DOHH2 (cell line): ENCODE results near the gene GRK6.

ENCODE experiments used
- H3F3A ChIP-seq: fragments of 200-600 bp; sonication (generic), shearing (Covaris generic); 2 replicates; pipeline ENCODE4 v1.6.0; 2016; ENCODE audit warnings: antibody characterized with exemption, mild to moderate bottlenecking; ENCODE audit not compliant: control insufficient read depth, insufficient read depth
- H3K27ac ChIP-seq: fragments of 200-600 bp; sonication (generic); 2 replicates; pipeline ENCODE4 v1.5.1; 2014; ENCODE audit warnings: low read depth, mild to moderate bottlenecking, low read length, moderate library complexity
- H3K27me3 ChIP-seq: fragments of 200-600 bp; sonication (generic); 2 replicates; pipeline ENCODE4 v1.6.1; 2014; ENCODE audit warnings: mild to moderate bottlenecking, low read length, mixed read lengths; ENCODE audit not compliant: control insufficient read depth
- H3K36me3 ChIP-seq: fragments of 200-600 bp; sonication (generic); 2 replicates; pipeline ENCODE4 v1.6.1; 2014; ENCODE audit warnings: mild to moderate bottlenecking, low read length, moderate library complexity, mixed read lengths; ENCODE audit not compliant: control insufficient read depth
- H3K4me1 ChIP-seq: fragments of 200-600 bp; sonication (generic); 2 replicates; pipeline ENCODE4 v1.6.1; 2014; ENCODE audit warnings: mild to moderate bottlenecking, low read length, mixed read lengths; ENCODE audit not compliant: control insufficient read depth
- H3K4me2 ChIP-seq: fragments of 200-600 bp; sonication (generic); 2 replicates; pipeline ENCODE4 v1.6.0; 2014; ENCODE audit warnings: mild to moderate bottlenecking, low read length, moderate library complexity
- H3K4me3 ChIP-seq: fragments of 200-600 bp; sonication (generic); 2 replicates; pipeline ENCODE4 v1.5.1; 2014; ENCODE audit warnings: mild to moderate bottlenecking, low read length, mixed read lengths
- H3K79me2 ChIP-seq: fragments of 200-600 bp; sonication (generic); 2 replicates; pipeline ENCODE4 v1.6.1; 2014; ENCODE audit warnings: mild to moderate bottlenecking, low read length, mixed read lengths; ENCODE audit not compliant: control insufficient read depth
- H3K9me2 ChIP-seq: fragments of 200-600 bp; sonication (generic); replicated peaks from 2 replicates; pipeline ENCODE4 v1.6.1; 2014; ENCODE audit warnings: mild to moderate bottlenecking, low read length, mixed read lengths; ENCODE audit not compliant: control insufficient read depth
- H3K9me3 ChIP-seq: fragments of 200-600 bp; sonication (generic); 2 replicates; pipeline ENCODE4 v1.6.1; 2014; ENCODE audit warnings: antibody characterized with exemption, low read length, mixed read lengths; ENCODE audit not compliant: control insufficient read depth, insufficient read depth
- H4K20me1 ChIP-seq: fragments of 200-600 bp; sonication (generic); 2 replicates; pipeline ENCODE4 v1.6.0; 2014; ENCODE audit warnings: low read depth, mild to moderate bottlenecking, antibody characterized with exemption, low read length, moderate library complexity; ENCODE audit not compliant: control insufficient read depth, insufficient read depth
- EZH2phosphoT487 ChIP-seq: fragments of 200-600 bp; sonication (generic); IDR thresholded peaks from 2 replicates; pipeline ENCODE4 v1.6.1; 2017; ENCODE audit warnings: borderline replicate concordance, mild to moderate bottlenecking, antibody characterized with exemption, low read length, moderate library complexity, mixed read lengths
- TF ChIP-seq, protein P1 (sequence below): fragments of 200-600 bp; sonication (generic); IDR thresholded peaks from one replicate; pipeline ENCODE4 v1.5.1; 2014; ENCODE audit warnings: antibody characterized with exemption, mild to moderate bottlenecking, low read depth, low read length; ENCODE audit not compliant: poor library complexity, severe bottlenecking

Gene GRK6

GRCh38 chr5:177432143-177432838 is 5.8 kb downstream of the GRK6 start:
- Histone ChIP-seq H3K27me3 (no peaks in the 10 kb centered on the region), H3K4me1 (peaks cover 55% of the 10 kb centered on the region), H3F3A (peaks cover 23% of the 10 kb centered on the region), H3K9me3 (no peaks in the 10 kb centered on the region), H3K9me2 (no peaks in the 10 kb centered on the region), H3K36me3 (peaks cover 84% of the 10 kb centered on the region), H3K4me2 (peak overlapping the region; percentile 90), H3K79me2 (peaks cover 46% of the 10 kb centered on the region), H3K4me3 (peak overlapping the region; percentile 77), H4K20me1 (peaks cover 6% of the 10 kb centered on the region; the same call in 1 of the 2 replicates), H3K27ac (peak overlapping the region; percentile 94)
- TF ChIP-seq, protein P1, sequence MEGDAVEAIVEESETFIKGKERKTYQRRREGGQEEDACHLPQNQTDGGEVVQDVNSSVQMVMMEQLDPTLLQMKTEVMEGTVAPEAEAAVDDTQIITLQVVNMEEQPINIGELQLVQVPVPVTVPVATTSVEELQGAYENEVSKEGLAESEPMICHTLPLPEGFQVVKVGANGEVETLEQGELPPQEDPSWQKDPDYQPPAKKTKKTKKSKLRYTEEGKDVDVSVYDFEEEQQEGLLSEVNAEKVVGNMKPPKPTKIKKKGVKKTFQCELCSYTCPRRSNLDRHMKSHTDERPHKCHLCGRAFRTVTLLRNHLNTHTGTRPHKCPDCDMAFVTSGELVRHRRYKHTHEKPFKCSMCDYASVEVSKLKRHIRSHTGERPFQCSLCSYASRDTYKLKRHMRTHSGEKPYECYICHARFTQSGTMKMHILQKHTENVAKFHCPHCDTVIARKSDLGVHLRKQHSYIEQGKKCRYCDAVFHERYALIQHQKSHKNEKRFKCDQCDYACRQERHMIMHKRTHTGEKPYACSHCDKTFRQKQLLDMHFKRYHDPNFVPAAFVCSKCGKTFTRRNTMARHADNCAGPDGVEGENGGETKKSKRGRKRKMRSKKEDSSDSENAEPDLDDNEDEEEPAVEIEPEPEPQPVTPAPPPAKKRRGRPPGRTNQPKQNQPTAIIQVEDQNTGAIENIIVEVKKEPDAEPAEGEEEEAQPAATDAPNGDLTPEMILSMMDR = no peak
- TF ChIP-seq EZH2phosphoT487 = no peak

DNA sequence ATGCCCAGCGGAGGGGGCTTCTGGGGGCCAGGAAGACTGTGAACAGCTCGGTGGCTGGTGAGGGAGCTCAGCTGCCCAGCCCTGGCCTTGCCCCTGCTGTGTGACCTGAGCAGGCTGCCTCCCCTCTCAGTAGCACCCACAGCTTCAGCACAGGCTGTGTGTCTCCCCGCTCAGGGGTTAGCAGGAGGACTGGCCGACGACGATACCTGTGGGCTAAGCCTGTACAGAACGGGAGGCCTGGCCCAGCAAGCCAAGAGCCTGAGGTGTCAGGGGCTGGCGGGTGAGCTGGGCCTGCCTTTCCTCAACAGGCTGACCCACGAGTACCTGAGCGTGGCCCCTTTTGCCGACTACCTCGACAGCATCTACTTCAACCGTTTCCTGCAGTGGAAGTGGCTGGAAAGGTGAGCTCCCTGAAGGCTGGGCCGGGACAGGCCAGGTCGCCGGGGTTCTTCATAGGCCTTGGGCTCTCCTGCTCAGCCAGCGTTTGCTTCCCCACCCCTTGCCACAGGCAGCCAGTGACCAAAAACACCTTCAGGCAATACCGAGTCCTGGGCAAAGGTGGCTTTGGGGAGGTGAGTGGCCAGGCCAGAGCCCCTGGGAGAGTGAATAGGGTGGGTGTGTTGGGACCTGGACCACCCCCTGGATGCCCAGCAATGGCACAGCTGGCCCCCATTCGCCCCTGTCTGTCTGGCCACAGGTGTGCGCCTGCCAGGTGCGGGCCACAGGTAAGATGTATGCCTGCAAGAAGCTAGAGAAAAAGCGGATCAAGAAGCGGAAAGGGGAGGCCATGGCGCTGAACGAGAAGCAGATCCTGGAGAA is 6.6 kb downstream of the GRK6 start:
- peaks cover 84% of the 10 kb centered on the region for H3K36me3 ChIP-seq
- H3K27me3 ChIP-seq = no peaks in the 10 kb centered on the region
- no peak overlapping the region for H3K4me3 ChIP-seq
- peaks cover 6% of the 10 kb centered on the region; the same call in 1 of the 2 replicates for H4K20me1 ChIP-seq
- no peaks in the 10 kb centered on the region for H3K9me2 ChIP-seq
- TF ChIP-seq EZH2phosphoT487 = no peak
- TF ChIP-seq, protein P1 = no peak
- peaks cover 39% of the 10 kb centered on the region for H3K79me2 ChIP-seq
- 0 out of 2 replicates have a peak overlapping the region, but pooled peaks have one; percentile 90 for H3K4me2 ChIP-seq
- peaks cover 23% of the 10 kb centered on the region for H3F3A ChIP-seq
- no peak overlapping the region for H3K27ac ChIP-seq
- peaks cover 49% of the 10 kb centered on the region for H3K4me1 ChIP-seq
- H3K9me3 ChIP-seq = no peaks in the 10 kb centered on the region

- TF ChIP-seq, protein P1 = no peak
- no peak for TF ChIP-seq EZH2phosphoT487
- H4K20me1 ChIP-seq = peaks cover 6% of the 10 kb centered on the region; the same call in 1 of the 2 replicates
- H3F3A ChIP-seq = peaks cover 23% of the 10 kb centered on the region
- no peak overlapping the region for H3K27ac ChIP-seq
- no peak overlapping the region for H3K4me2 ChIP-seq
- no peaks in the 10 kb centered on the region for H3K27me3 ChIP-seq
- H3K79me2 ChIP-seq = peaks cover 32% of the 10 kb centered on the region
- peaks cover 42% of the 10 kb centered on the region for H3K4me1 ChIP-seq
- peaks cover 85% of the 10 kb centered on the region for H3K36me3 ChIP-seq
- H3K4me3 ChIP-seq = no peak overlapping the region
- no peaks in the 10 kb centered on the region for H3K9me3 ChIP-seq
- H3K9me2 ChIP-seq = no peaks in the 10 kb centered on the region
Measured at GRCh38 chr5:177433658-177434217, 7.3 kb downstream of the GRK6 start.
